LoVo (cell line): Measurements from ENCODE around the gene CDR2L.
"Not testable (repeated sequence)": the region's sequence is repeated elsewhere in the genome, so short reads cannot be mapped to it uniquely, and the experiment has no call there.

ENCODE experiments used
- DNase-seq: peaks from one replicate; pipeline ENCODE4 v3.0.0-alpha.2; 2016; ENCODE audit warnings: low spot score

The CDR2L gene

GRCh38 chr17:75044716-75045115 is 57.3 kb downstream of the CDR2L start:
- no peak for DNase-seq

DNA sequence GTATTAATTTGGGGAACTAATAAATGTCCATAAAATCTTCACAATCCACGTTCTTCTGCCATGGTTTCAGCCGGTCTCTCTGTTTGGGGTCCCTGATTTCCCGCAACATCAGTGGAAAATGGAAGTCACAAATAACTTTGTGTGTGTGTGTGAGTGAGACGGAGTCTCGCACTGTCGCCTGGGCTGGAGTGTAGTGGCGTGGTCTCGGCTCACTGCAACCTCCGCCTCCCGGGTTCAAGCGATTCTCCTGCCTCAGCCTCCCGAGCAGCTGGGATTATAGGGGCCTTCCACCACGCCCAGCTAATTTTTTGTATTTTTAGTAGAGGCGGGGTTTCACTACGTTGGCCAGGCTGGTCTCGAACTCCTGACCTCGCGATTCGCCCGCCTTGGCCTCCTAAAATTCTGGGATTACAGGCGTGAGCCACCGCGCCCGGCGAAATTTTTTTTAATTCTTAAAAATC is 58.5 kb downstream of the CDR2L start:
- DNase-seq, result not testable (repeated sequence)

GRCh38 chr17:75046407-75047289 is 59.2 kb downstream of the CDR2L start, which contains the start of the genes ATP5PD and KCTD2:
TSS of gene ATP5PD (minus strand) at chr17:75046969. CDS start at chr17:75042650, 4,319 bp downstream.
TSS of gene KCTD2 (plus strand) at chr17:75047225. CDS start at chr17:75047251, 26 bp downstream.
- DNase-seq, result peak; percentile 94

GRCh38 chr17:75047398-75048098 is 60.1 kb downstream of the CDR2L start:
- DNase-seq, result peak; percentile 22

GRCh38 chr17:75048249-75048878 is 60.9 kb downstream of the CDR2L start:
- no peak for DNase-seq

- no peak for DNase-seq
Observed at GRCh38 chr17:75049057-75049456, 61.6 kb downstream of the CDR2L start.

- DNase-seq, result no peak
Observed at GRCh38 chr17:75049706-75050105, 62.3 kb downstream of the CDR2L start.

GRCh38 chr17:75051941-75052340 is 64.5 kb downstream of the CDR2L start:
- DNase-seq, result no peak
